Measurements from ENCODE around the gene SORCS2. TPM values are rescaled to one million over a fixed set of nuclear protein-coding genes. Genes with fewer than 3 reads are reported as not detected.
A peak's percentile ranks its signal among the peaks of the same experiment; 100 is the strongest.

SORCS2 gene
- total RNA-seq, 1 donor from 2014 or later, result 7.2 TPM

DNA sequence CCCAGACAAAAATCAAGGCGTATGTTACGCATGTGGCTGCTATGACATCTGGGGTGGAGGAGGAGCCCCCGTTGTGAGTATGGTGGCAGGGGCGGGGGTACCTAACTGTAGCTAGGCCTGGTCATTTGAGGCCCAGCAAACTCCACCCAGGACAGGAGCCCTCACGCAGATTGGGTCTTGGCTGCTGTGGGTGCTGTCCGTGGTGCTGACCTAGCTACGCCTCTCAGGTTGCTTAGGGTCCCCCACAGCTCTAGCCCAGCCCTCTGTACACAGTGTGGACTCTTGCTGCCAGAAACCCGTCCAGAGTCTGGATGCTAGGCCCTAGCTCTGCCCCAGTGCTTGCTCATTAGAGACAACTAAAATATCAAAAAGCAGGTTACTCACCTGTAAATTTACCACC, 389.1 kb downstream of the SORCS2 start:
- Histone ChIP-seq H3K4me1 (no peaks in the 10 kb centered on the region), H3K4me3 (no peak overlapping the region), H3K27me3 (no peaks in the 10 kb centered on the region), H3K36me3 (no peaks in the 10 kb centered on the region), H3K9me3 (peaks cover 19% of the 10 kb centered on the region), H3K27ac (no peak overlapping the region)
- TF ChIP-seq, protein P1, sequence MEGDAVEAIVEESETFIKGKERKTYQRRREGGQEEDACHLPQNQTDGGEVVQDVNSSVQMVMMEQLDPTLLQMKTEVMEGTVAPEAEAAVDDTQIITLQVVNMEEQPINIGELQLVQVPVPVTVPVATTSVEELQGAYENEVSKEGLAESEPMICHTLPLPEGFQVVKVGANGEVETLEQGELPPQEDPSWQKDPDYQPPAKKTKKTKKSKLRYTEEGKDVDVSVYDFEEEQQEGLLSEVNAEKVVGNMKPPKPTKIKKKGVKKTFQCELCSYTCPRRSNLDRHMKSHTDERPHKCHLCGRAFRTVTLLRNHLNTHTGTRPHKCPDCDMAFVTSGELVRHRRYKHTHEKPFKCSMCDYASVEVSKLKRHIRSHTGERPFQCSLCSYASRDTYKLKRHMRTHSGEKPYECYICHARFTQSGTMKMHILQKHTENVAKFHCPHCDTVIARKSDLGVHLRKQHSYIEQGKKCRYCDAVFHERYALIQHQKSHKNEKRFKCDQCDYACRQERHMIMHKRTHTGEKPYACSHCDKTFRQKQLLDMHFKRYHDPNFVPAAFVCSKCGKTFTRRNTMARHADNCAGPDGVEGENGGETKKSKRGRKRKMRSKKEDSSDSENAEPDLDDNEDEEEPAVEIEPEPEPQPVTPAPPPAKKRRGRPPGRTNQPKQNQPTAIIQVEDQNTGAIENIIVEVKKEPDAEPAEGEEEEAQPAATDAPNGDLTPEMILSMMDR (IDR thresholded peaks at IDR 0.05), result no peak
- intact Hi-C loops (cut with DNase I), result no loop called here
- no peak for DNase-seq
- peak; percentile 30 for ATAC-seq

DNA sequence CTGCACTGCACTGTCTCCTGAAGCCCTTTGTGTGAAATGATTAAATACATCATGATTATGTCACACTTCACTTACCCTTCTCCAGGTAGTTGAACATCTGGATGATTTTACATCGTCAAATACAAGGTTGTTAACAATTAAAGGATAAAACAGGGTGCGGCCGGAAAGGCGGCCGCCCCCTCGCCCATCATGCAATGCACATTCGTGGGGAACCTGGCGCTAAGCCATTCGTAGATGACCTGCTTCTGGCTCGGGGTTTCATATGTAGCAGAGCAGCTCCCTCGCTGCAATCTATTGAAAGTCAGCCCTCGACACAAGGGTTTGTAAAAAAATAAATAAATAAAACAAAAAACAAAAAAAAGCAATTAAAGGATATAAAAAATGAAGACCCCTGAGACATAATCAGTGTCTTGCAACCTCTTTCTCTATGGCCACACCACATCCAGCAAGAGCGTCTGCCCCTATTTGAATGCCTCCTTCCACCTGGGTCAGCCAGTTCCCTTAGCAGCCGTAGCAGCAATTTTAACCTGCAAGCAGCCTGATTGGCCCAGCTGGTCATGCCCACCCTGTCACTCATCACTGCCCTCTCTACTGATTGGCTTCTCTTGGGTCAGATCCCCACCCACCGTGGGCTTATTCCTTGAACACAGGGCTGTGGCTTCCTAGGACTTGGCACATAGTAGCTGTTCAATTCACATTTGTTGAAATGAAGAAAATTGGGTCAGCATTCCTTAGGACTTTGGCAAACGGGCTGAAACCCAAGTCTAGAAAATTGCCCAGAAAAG, 390.2 kb downstream of the SORCS2 start:
- Histone ChIP-seq H3K9me3 (peaks cover 11% of the 10 kb centered on the region), H3K36me3 (no peaks in the 10 kb centered on the region), H3K4me3 (no peak overlapping the region), H3K4me1 (no peaks in the 10 kb centered on the region), H3K27ac (no peak overlapping the region), H3K27me3 (no peaks in the 10 kb centered on the region)
- TF ChIP-seq, protein P1 (IDR thresholded peaks at IDR 0.05), result no peak
- intact Hi-C loops (cut with DNase I), result no loop called here
- DNase-seq (no peak), ATAC-seq (no peak)

DNA sequence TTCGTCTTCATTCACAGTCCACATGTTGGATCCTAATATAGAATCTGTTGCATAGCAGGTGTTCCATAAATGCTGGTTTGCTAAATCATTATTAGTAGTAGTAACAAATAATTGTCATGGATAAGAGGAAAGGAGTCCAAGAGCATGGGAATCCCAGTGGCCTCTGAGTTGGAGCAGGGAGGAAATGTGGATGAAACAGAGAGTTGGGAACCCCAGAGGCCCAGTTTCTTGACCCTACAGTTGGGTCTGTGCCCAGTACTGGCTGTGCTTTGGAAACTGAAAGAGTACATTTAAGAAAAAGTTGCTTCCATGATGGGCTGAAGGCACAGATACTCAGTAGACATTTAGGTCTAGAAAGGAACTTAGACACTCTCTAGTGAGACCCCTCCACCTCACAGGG, 391.8 kb downstream of the SORCS2 start:
- DNase-seq, result no peak
- no peaks in the 10 kb centered on the region for H3K9me3 ChIP-seq
- no peaks in the 10 kb centered on the region for H3K27me3 ChIP-seq
- intact Hi-C loops (cut with DNase I), result no loop called here
- no peak overlapping the region for H3K27ac ChIP-seq
- TF ChIP-seq, protein P1 (IDR thresholded peaks at IDR 0.05), result no peak
- H3K4me1 ChIP-seq, result no peaks in the 10 kb centered on the region
- no peaks in the 10 kb centered on the region for H3K36me3 ChIP-seq
- no peak overlapping the region for H3K4me3 ChIP-seq
- no peak for ATAC-seq

DNA sequence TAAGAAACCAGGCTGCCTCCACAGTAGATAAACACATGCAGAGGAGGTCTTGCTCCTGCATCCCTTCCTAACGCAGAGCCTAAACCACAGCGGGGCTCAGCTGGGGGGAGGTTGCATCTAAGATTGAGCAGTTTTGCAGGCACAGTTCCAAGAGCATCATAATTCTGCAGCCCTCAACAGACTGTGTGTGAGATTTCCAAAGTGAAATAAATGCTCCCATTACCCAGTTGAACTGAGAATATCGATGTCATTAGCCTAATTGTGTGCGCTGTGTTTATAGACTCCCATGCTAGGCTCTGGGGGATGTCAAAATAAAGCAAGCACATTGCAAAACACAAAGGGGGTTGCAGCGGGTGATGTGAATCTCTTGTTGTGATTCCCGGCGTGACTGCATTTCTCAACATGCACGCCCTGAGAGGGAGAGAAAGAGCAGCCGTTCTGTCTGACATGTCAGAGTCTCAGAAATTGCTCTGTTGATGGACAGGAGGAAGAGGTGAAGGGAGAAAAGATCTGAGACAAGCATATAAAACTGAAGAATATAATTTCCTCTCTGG, 392.3 kb downstream of the SORCS2 start:
- TF ChIP-seq, protein P1 (IDR thresholded peaks at IDR 0.05), result no peak
- intact Hi-C loops (cut with DNase I), result no loop called here
- no peak overlapping the region for H3K4me3 ChIP-seq
- no peaks in the 10 kb centered on the region for H3K27me3 ChIP-seq
- H3K9me3 ChIP-seq, result no peaks in the 10 kb centered on the region
- no peak overlapping the region for H3K27ac ChIP-seq
- ATAC-seq (no peak), DNase-seq (no peak)
- no peaks in the 10 kb centered on the region for H3K4me1 ChIP-seq
- H3K36me3 ChIP-seq, result no peaks in the 10 kb centered on the region

DNA sequence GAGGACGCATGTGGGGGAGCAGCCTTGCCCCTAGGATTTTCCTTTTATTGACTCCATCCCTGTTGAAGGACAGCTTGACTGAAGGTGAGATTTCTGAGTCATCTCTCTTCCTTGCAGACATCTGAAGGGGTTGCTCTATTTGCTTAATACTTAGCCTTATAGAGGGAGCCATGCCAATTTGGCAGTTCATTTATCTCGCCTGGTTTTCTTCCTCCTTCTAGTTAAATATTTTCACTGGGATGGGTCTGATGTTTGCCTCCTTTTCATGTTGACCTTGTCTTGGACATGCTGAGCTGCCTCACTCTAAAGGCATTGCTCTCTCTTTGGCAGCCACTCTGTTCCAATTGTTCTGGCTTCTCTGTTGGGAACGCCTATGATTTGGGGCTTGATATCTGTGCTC, 393.4 kb downstream of the SORCS2 start:
- no peaks in the 10 kb centered on the region for H3K9me3 ChIP-seq
- TF ChIP-seq, protein P1 (IDR thresholded peaks at IDR 0.05), result no peak
- H3K27me3 ChIP-seq, result no peaks in the 10 kb centered on the region
- DNase-seq (no peak), ATAC-seq (no peak)
- H3K36me3 ChIP-seq, result no peaks in the 10 kb centered on the region
- H3K27ac ChIP-seq, result no peak overlapping the region
- intact Hi-C loops (cut with DNase I), result no loop called here
- no peaks in the 10 kb centered on the region for H3K4me1 ChIP-seq
- no peak overlapping the region for H3K4me3 ChIP-seq
